ENCODE results near the gene CCDC93. TPM values are rescaled to one million over a fixed set of nuclear protein-coding genes. Genes with fewer than 3 reads are reported as not detected.

Gene CCDC93
- total RNA-seq, 1 experiment from 2014 or later = 15.2 TPM

DNA sequence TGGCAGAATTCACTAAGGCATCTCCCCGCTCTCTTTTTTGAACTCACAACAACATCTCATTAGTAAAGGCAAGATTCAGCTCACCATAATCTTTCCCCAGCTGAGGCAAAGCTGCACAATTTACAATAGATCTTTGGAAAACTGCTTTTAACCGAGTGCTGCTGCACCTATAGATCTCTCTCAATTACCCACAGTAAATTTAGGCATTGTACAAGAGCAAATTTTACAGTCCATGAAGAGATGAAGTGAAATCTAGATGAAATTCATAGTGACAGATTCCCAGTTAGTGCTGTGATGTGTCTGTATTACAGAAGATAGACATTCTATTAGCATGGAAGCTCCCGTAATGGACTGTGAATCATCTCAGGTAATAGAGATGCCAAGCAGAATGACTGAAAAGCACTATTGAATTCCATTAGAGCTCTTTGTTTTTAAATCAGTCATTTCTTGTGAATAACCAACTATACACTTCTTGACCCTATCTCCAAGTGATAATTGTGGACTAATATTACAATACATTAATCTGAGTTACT, 38.0 kb upstream of the CCDC93 start:
- H3K27me3 ChIP-seq (replicated peaks) = peaks cover 6% of the 10 kb centered on the region; the same call in 1 of the 2 replicates
- H3K4me3 ChIP-seq = no peak overlapping the region
- DNase-seq (ENCODE audit: low read depth in 1 of 2, low spot score in 2 of 2) = no peak
- H3K9me3 ChIP-seq (replicated peaks) = no peaks in the 10 kb centered on the region
- no peak overlapping the region for H3K27ac ChIP-seq
- H3K36me3 ChIP-seq = no peaks in the 10 kb centered on the region
- H3K4me1 ChIP-seq (replicated peaks) = peaks cover 9% of the 10 kb centered on the region; the same call in 1 of the 2 replicates

DNA sequence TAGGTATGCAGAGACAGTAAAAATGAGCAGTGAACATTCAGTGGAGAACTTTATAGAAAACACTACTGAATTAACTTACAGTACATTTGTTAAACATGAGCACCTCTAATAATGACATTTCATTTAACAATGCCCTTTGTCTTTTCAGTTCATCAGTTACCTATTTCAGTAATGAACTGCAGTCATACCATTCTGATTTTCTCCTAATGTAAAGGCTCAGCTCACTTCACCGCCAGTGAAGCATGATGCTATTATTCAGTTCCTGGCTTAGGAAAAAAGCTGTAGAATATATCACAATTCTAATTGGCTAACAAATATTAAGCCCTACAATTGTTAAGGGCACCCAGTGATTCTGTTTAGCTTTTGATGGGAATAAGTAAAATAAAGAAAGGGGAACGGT, 37.1 kb upstream of the CCDC93 start:
- Histone ChIP-seq H3K9me3 (replicated peaks) (no peaks in the 10 kb centered on the region), H3K4me3 (no peak overlapping the region), H3K36me3 (no peaks in the 10 kb centered on the region), H3K27me3 (replicated peaks) (peaks cover 6% of the 10 kb centered on the region; the same call in 1 of the 2 replicates), H3K4me1 (replicated peaks) (peaks cover 10% of the 10 kb centered on the region; the same call in 1 of the 2 replicates), H3K27ac (no peak overlapping the region)
- DNase-seq (ENCODE audit: low read depth in 1 of 2, low spot score in 2 of 2) = no peak

DNA sequence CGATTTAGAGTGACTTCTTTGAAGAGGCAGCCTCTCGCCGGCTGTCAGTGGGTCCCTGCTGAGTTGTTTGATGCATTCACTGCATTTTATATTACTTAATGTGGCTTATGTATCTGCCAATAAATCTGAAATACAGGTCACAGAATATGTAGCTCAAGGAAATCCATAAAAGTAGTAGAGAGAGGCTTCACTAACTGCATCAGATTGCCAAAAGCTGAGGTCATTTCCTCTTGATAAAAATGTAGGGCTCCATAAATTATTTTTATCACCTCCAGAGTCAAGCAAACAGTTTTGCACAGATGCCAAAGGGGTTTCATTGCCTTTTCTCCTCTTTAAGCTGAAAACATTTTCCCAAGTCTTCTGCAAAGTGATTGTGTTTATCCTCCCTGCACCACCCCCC, 36.5 kb upstream of the CCDC93 start:
- Histone ChIP-seq H3K4me1 (replicated peaks) (peaks cover 10% of the 10 kb centered on the region; the same call in 1 of the 2 replicates), H3K4me3 (no peak overlapping the region), H3K27ac (no peak overlapping the region), H3K9me3 (replicated peaks) (no peaks in the 10 kb centered on the region), H3K27me3 (replicated peaks) (peaks cover 6% of the 10 kb centered on the region; the same call in 1 of the 2 replicates), H3K36me3 (no peaks in the 10 kb centered on the region)
- no peak for DNase-seq (ENCODE audit: low read depth in 1 of 2, low spot score in 2 of 2)

DNA sequence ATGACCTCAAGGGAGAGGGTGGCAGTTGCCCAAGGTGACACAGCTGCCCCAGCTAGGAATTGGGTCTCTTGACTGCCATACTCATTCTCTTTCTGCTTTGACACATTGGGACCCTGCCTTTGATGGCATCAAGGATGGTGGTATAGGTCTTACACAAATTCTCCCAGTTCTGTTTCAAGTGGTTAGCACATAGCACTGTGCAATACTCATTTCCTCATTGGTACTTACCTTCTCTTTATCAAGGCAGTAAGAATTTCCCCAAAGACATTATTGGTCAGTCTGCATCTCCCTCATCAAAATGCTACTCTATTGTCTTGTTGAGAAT, 35.9 kb upstream of the CCDC93 start:
- no peaks in the 10 kb centered on the region for H3K9me3 ChIP-seq (replicated peaks)
- H3K36me3 ChIP-seq = no peaks in the 10 kb centered on the region
- no peak overlapping the region for H3K27ac ChIP-seq
- no peak overlapping the region for H3K4me3 ChIP-seq
- DNase-seq (ENCODE audit: low read depth in 1 of 2, low spot score in 2 of 2) = no peak
- peaks cover 10% of the 10 kb centered on the region; the same call in 1 of the 2 replicates for H3K4me1 ChIP-seq (replicated peaks)
- peaks cover 6% of the 10 kb centered on the region; the same call in 1 of the 2 replicates for H3K27me3 ChIP-seq (replicated peaks)

DNA sequence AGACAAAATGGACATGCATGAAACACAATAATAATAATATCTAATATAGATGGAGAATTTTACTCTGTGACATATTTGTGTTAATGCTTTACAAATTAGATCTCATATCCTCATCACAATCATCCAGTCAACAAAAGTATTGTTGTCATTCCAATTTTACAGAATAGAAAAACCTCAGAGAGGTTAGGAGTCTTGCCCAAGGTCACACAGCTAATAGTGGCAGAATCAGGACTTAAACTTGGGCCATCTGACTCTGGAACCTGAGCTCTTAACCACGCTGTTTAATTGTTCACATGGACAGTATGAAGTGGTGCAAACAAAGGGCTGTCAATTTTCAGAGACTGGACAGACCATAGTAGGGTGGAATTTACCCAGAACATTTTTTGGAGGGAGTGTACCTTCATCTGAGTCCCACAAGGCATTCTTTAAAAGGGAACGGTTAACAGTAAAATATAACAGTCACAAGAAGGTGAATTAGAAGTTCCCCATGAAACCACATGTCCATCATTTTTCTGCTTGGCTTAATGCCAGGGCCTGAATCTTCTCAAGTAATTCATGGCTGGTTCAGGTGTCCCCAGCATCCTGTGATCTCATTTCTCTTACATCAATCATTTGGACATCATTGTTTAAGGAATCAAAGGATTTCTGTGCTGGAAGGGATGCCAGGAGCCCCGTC, 35.4 kb upstream of the CCDC93 start:
- Histone ChIP-seq H3K36me3 (no peaks in the 10 kb centered on the region), H3K4me1 (replicated peaks) (peaks cover 10% of the 10 kb centered on the region; the same call in 1 of the 2 replicates), H3K4me3 (no peak overlapping the region), H3K9me3 (replicated peaks) (no peaks in the 10 kb centered on the region), H3K27ac (no peak overlapping the region), H3K27me3 (replicated peaks) (peaks cover 6% of the 10 kb centered on the region; the same call in 1 of the 2 replicates)
- no peak for DNase-seq (ENCODE audit: low read depth in 1 of 2, low spot score in 2 of 2)

DNA sequence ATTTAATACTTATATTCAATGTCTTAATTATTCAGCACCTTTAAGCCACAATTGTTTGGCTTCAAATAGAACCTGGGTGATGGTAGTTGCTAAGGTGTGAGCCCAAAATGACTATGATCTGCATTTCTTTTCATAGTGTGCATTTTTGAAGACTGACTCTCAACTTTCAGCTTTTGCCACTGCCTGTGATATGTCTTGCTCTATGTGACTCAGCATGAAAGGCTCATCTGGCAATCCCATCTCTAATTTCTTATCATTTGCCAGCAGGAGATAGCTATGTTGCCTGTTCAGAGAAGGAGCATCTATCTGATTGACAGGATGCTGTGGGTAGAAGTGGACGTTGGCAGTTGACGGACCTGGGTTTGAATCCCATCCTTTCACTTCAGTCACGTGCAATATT, 34.5 kb upstream of the CCDC93 start:
- Histone ChIP-seq H3K27me3 (replicated peaks) (peaks cover 6% of the 10 kb centered on the region; the same call in 1 of the 2 replicates), H3K36me3 (no peaks in the 10 kb centered on the region), H3K4me3 (no peak overlapping the region), H3K9me3 (replicated peaks) (no peaks in the 10 kb centered on the region), H3K27ac (no peak overlapping the region), H3K4me1 (replicated peaks) (peaks cover 10% of the 10 kb centered on the region; the same call in 1 of the 2 replicates)
- DNase-seq (ENCODE audit: low read depth in 1 of 2, low spot score in 2 of 2) = no peak

DNA sequence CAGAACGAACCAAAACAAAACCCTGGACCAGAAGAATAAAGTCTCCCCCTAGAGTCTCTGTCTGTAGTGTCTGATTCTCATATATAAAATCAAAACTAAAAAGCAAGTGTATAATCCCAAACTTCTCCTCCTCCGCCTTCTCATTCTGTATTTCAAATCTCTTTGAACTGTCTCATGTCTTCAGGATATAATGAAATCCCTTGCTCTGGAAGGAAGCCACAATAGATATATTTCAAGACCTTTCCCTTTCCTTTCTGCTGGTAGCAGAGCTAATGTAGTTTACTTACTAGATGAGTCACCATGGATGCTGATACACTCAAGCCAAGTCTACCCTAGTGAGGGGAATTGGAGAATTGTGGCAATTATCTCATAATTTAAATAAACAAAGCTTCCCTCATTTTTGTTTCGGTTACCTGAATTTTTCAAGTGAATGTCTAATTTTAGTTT, 33.5 kb upstream of the CCDC93 start:
- no peaks in the 10 kb centered on the region; the same call in 1 of the 2 replicates for H3K27me3 ChIP-seq (replicated peaks)
- H3K9me3 ChIP-seq (replicated peaks) = no peaks in the 10 kb centered on the region
- DNase-seq (ENCODE audit: low read depth in 1 of 2, low spot score in 2 of 2) = peak in 1 of 2 experiments; percentile 21
- no peaks in the 10 kb centered on the region for H3K36me3 ChIP-seq
- no peak overlapping the region for H3K4me3 ChIP-seq
- H3K27ac ChIP-seq = no peak overlapping the region
- peaks cover 10% of the 10 kb centered on the region; the same call in 1 of the 2 replicates for H3K4me1 ChIP-seq (replicated peaks)

DNA sequence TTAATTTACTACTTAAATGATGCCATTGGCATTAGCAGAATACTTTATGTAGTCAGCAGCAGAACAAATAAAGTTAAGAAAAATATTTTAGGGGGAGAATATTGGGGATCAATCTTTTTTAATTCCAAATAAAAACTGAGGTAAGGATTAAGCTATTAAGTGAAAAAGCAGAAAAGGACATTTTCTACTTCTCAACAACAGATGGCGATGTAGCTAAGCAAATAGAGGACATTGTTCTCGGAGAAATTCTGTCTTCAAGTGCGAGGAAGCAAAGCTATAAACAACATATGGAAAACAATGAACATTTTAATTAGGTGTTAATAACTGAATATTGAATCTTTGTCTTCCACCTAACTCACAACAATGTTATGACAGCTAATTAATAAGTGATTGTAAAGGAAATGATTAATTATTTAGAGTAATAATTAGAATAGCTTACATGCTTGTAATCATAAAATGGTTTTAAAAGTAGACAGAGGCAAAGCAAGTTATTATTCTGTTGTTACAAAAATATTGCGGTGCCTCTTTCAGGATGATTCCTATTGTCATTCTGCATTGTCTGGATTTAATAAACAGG, 32.9 kb upstream of the CCDC93 start:
- DNase-seq (ENCODE audit: low read depth in 1 of 2, low spot score in 2 of 2) = peak in 1 of 2 experiments; percentile 28
- no peaks in the 10 kb centered on the region for H3K36me3 ChIP-seq
- no peaks in the 10 kb centered on the region; the same call in 1 of the 2 replicates for H3K27me3 ChIP-seq (replicated peaks)
- no peaks in the 10 kb centered on the region for H3K9me3 ChIP-seq (replicated peaks)
- no peak overlapping the region for H3K27ac ChIP-seq
- no peak overlapping the region for H3K4me3 ChIP-seq
- peaks cover 10% of the 10 kb centered on the region; the same call in 1 of the 2 replicates for H3K4me1 ChIP-seq (replicated peaks)

DNA sequence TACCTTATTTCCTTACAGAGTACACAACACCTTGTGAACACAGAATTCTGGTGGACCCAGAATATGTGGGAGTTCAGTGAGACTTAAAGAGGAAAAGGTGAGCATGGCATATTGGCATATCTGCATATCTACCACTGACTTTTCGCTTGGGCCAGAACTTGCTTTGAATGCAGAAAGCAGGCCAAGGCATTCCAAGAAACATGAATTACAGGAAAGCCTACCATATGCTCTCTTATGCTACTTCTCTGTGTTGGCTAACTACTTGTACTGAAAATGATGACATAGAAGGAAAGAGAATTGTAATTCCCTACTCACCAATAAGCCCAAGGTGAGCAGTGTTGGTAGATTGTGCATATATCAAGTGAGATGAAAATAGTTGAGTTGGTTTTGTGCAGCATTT, 31.4 kb upstream of the CCDC93 start:
- H3K9me3 ChIP-seq (replicated peaks) = no peaks in the 10 kb centered on the region
- H3K27me3 ChIP-seq (replicated peaks) = no peaks in the 10 kb centered on the region; the same call in 1 of the 2 replicates
- no peak overlapping the region for H3K27ac ChIP-seq
- H3K4me3 ChIP-seq = no peak overlapping the region
- H3K4me1 ChIP-seq (replicated peaks) = peaks cover 10% of the 10 kb centered on the region; the same call in 1 of the 2 replicates
- no peaks in the 10 kb centered on the region for H3K36me3 ChIP-seq
- DNase-seq (ENCODE audit: low read depth in 1 of 2, low spot score in 2 of 2) = no peak

DNA sequence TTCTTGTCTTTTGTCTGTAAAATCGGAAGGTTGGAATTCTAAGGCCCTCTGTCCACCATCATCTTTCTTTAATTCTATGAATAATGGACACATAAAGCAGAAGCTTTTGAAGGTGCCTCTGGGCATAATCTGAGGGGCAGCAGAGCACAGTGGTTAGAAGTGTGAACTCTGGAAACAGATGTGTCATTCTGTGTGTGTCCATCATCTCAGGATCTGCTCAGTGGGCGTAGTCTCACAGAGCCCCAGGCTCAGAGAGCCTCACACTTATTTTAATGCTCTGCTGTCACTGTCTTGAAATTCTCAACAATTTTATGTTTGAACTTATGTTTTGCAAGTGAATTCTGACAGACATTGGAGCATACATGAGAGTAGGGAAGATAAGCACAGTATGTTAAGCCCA, 31.0 kb upstream of the CCDC93 start:
- no peak for DNase-seq (ENCODE audit: low read depth in 1 of 2, low spot score in 2 of 2)
- no peaks in the 10 kb centered on the region for H3K9me3 ChIP-seq (replicated peaks)
- no peaks in the 10 kb centered on the region for H3K36me3 ChIP-seq

DNA sequence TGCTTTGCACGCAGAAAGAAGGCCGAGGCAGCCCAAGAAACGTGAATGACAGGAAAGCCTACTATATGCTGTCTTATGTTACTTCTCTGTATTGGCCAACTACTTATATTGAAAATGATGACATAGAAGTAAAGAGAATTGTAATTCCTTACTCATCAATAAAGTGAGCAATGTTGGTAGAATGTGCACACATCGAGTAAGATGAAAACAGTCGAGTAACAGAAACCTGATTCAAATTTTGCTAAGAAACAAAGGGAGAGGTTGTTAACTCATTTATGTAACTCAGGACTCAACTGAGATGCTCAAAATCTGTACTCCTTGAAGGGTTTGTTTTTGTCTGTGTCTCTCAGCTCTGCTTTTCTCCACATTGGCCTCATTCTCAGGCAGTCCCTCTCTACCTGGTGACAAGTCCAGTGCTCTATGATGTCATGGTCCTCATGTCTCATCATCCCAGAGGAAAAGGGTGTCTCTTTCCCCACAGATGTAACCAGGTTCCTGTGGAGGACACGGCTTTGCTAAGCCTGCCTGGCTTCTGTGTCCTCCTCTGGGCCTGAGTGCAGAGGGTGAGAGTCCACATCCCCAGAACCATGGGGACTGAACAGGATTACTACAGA, 30.3 kb upstream of the CCDC93 start:
- Histone ChIP-seq H3K27ac (no peak overlapping the region), H3K27me3 (replicated peaks) (no peaks in the 10 kb centered on the region; the same call in 1 of the 2 replicates), H3K4me1 (replicated peaks) (peaks cover 10% of the 10 kb centered on the region; the same call in 1 of the 2 replicates), H3K4me3 (no peak overlapping the region), H3K36me3 (no peaks in the 10 kb centered on the region), H3K9me3 (replicated peaks) (no peaks in the 10 kb centered on the region)
- no peak for DNase-seq (ENCODE audit: low read depth in 1 of 2, low spot score in 2 of 2)

More for the DNA sequence above, 31.0 kb upstream of the CCDC93 start:
- Histone ChIP-seq H3K27me3 (replicated peaks) (no peaks in the 10 kb centered on the region; the same call in 1 of the 2 replicates), H3K4me1 (replicated peaks) (peaks cover 10% of the 10 kb centered on the region; the same call in 1 of the 2 replicates), H3K4me3 (no peak overlapping the region), H3K27ac (no peak overlapping the region)

DNA sequence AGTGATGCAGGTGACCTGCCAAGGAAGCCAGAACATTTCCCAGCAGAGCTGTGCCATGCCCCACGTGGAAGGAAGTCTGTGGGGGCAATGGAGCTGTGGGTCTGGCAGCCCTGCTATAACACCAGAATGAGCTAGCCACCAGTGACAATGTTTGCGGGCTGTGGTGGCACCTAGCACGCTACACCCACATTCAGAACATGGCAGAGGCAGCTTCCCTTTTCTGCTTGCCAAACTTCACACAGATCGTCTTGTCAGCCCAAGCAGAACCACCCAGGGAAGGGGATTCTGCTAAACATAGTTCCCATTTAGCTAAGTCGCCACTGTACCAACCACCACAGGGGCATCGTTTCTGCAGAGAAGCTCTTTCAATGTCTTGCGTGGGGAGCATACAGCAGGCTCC, 27.0 kb upstream of the CCDC93 start:
- H3K27ac ChIP-seq = no peak overlapping the region
- no peak for DNase-seq (ENCODE audit: low read depth in 1 of 2, low spot score in 2 of 2)
- H3K4me1 ChIP-seq (replicated peaks) = no peaks in the 10 kb centered on the region
- no peaks in the 10 kb centered on the region; the same call in 1 of the 2 replicates for H3K27me3 ChIP-seq (replicated peaks)
- H3K4me3 ChIP-seq = no peak overlapping the region
- H3K36me3 ChIP-seq = no peaks in the 10 kb centered on the region
- no peaks in the 10 kb centered on the region for H3K9me3 ChIP-seq (replicated peaks)

DNA sequence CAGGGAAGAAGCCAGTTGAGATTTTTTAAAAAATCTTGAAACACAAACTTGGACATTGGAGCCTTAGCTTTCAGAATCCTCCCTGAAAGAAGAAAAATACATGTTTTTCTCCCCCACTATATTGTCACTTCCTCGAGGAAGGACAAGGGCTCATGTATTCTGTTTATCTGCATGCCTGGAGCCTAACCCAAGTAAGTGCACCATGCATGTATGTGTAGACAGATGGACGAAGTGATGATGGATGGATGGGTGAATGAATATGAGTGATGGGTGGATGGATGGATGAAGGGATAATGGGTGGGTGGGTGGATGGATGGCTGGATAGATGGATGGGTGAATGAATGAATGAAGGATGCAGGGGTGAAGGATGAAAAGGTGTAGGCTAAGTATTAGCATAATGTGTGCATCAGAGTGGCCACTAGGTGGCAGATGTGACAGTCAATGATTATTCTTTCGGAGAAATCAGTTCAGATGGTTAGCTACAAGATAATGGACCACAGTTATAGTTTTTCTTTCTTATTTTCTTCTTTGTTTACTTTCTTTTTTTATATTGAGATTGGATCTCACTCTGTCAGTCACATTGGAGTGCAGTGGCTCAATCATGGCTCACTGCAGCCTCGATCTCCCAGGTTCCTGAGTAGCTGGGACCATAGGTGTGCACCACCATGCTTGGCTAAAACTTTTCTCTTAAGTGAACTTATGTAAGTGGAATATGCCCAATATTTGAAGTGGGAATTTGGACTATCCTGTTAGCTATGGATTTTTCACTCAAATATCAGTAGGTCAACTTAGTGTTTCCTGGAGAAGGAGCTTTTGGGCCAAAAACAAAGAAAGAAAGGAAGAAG, 18.5 kb upstream of the CCDC93 start:
- peaks cover under 1% of the 10 kb centered on the region; the same call in 1 of the 2 replicates for H3K27me3 ChIP-seq (replicated peaks)
- no peaks in the 10 kb centered on the region for H3K36me3 ChIP-seq
- H3K9me3 ChIP-seq (replicated peaks) = no peaks in the 10 kb centered on the region
- peak in 1 of 2 experiments; percentile 13 for DNase-seq (ENCODE audit: low read depth in 1 of 2, low spot score in 2 of 2)
- no peaks in the 10 kb centered on the region for H3K4me1 ChIP-seq (replicated peaks)
- no peak overlapping the region for H3K4me3 ChIP-seq
- H3K27ac ChIP-seq = no peak overlapping the region

All from SJSA1 (cell line).